ENCODE results near the gene NPR2.

NPR2 gene

DNA sequence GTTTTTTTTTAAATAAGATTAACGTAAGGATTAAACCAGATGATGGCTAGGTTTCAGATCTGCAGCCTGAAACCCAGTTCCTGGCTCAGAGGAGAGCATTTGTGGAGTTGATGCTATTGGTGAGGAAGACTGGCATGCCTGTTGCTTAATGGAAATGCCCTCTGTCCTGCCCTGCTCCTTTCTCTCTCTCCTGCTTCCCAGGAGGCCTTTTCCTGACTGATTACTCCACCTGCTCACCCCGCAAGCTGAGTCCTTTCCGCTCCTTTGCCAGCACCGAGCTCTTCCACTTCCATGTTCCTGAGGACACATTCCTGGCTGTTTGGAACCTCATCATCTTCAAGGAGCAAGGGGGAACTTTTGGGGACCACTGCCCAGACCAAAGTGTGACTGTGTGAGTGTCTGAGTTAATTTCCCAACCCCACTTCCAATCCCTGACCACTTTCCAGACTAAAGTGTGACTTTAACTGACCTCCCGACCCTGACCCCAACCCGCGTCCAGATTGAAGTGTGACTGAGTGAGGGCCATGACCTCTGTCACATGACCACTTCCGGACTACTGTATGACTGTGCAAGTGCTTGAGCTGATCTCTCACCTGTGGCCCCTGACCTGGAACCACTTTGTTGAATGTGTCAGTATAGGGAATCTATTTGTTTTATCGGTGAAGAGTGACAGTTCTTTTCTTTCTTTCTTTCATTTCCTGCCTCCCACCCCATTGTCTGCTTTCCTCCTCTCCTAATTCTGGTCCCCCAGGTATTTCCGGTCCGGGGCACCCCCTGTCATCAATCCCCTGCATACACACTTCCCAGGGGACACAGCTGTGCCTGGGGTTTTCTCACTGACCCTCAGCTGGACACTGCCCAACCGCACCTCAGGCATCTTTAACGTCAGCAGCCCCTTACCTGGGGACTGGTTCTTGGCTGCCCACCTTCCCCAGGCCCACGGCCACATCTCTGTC lies 43.1 kb downstream of the NPR2 start:
- DNase-seq = no peak

DNA sequence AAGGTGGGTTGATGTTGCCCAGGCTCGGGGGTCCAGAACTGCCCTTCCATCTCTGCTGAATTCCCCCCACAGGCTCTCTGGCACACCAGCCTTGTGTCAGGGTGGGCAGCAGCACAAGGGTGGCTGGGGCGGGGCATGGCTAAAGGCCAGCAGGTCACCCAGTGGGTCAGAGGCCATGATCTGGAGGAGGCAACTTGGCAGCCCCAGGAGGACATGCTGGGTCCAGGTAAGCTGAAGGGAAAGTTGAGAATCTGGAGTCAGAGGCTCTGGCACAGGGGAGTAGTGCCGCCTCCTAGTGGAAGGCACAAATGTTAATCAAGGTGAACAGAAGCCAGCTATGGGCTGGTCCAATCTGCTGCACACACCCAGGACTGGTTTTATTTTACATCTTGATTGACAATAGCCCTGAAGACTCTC lies 43.8 kb downstream of the NPR2 start:
- DNase-seq = no peak

- DNase-seq = no peak
Measured at GRCh38 chr9:35835766-35836165, 44.4 kb downstream of the NPR2 start.

DNA sequence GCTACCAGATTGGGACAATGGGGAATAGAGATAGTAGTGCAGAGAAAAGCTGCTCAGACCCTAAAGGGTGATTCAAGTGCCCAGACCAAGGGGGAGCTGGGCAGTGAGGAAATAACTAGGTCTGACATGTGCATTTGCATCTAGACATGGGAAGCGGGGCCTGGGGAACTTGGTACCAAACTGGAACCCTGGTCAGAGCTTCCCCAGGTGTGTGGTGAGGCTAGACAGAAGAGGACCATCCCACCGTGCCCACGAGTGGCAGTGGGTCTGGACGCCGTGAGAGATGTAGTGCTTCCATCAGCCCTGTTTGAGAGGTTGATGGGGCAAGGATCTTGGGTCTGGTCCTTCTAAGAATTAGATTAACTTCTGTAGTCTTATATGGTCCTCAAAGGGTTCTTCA lies 45.2 kb downstream of the NPR2 start:
- DNase-seq = no peak

DNA sequence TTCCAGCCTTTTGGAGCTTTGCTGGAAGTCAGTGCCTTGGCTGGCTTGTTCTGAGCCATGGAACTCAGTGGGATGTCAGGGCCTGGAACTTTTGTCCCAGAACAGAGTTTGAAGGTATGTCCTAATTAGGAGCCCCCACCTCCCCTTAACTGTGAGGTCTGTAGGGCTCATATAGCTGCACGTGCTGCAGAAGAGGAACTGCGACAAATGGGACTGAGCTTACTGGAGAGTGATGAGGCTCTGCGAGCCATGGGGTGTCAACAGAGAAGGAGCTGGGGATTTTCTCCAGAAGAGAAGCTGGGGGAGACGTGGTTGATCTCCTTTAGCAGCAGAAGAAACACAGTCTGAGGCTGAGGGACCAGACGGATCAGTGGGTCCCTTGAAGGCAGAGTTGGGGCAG lies 48.5 kb downstream of the NPR2 start:
- DNase-seq = no peak

DNA sequence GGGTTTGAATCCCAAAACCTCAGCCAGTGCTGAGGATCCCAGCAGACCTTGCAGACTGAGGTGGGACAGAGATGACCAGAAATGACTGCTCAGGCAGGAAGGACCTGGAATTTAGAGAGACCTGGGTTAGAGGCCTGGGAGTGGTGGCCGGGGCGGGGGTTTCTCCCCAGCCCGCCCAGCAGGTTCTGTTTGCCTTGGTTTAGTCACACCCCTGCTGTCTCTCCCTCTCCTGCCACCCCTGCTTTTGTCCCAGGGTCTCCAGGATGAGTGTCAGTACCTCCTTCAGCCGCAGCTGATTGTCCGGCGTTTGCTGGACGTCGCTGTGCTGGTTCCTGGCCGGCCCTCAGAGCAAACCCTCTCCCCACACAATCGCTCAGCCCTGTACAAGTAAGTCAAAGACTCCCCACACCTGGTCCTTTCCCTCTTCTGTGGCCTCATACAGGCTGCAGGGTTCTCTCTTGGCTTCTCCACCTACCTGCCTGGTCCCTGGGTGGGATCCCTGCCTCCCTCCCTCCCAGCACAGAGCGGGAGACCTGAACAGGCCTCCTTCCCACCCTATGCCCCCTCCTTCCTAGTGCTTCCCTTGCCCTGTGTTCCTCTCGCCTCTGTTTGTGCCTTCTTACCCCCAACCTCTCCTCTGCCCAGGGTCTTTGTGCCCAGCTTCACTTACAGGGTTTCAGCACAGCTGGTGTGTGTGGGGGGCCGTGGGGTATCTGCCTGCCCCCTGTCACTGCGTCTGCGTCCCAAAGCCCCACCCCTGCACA lies 49.7 kb downstream of the NPR2 start:
- no peak for DNase-seq

DNA sequence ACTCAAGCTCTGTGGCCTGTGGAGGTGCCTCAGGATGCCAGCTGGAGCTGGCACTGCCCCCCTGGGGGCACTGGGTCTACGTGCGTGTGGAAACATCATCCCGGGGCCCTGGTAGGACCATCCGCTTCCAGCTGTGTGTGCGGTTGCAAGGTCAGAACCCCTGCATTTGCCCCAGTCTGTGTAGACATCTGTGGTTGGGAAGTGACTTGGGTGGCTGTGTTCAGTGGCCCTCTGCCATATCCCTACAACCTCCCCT lies 50.2 kb downstream of the NPR2 start:
- no peak for DNase-seq

GRCh38 chr9:35842020-35842745 lies 50.8 kb downstream of the NPR2 start:
- DNase-seq = no peak

GRCh38 chr9:35842795-35843194 lies 51.4 kb downstream of the NPR2 start:
- no peak for DNase-seq

DNA sequence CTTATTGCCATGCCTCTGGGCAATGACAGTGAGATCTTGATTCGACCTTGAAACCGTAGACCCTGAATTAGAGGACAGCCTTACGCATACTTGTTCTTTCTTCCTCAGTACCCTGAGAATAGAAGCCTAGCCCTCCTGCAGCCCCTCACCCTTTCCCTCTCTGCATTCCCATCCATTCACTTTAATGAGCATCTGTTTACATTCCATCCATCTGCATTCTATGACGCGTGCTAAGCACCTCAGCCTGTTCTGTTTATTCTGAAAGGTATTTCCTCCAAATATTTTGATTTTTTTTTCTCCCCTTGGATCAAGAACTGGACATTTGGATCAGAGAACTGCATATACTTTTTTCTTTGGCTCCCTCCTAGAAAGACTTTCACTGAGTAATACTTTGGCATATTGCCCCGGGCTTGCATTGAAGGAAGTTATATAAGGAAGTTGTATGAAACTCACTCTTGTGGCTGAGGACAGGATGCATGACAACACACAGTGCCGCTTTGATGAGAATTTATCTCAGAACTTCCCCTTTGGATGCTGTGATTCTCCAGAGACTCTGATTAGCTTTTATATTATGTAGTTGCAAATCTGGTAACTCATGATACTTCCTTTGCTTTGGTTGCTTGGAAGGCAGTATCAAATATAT lies 53.4 kb downstream of the NPR2 start:
- DNase-seq = no peak

DNA sequence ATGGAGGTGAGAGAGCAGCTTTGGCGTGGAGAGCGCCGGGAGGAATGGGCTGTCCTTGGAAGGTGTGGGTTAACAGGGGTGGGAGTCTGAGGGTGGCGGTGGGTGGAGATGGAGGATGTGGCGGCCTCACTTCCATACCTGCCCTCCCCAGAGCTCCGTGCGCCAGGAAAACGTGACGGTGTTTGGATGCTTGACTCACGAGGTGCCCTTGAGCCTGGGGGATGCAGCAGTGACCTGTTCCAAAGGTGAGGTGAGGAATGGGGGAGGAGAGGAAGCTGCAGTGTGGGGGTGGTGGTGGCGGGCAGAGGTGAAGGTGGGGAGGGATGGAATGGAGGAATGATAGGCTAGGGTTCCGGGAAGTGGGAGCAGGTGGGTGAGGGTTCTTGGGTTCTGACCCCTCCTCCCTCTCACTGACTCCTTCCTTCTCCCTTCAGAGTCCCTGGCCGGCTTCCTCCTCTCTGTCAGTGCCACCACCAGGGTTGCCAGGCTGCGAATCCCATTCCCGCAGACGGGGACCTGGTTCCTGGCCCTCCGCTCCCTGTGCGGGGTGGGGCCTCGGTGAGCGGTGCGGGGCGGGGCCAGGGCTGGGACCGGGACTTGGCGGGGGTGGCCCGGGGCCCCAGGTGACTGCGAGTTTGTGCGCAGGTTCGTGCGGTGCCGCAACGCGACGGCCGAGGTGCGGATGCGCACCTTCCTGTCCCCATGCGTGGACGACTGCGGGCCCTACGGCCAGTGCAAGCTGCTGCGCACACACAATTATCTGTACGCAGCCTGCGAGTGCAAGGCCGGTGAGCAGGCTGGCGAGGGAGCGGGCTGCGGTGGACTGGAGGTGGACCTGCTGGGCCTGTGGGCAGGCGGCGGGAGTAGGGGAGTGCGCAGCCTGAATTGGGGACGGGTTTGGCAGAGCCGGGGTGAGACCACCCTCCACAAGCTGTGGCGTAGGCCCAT lies 54.7 kb downstream of the NPR2 start:
- DNase-seq = no peak

GRCh38 chr9:35847792-35848572 lies 56.6 kb downstream of the NPR2 start:
- DNase-seq = peak in 1 of 2 donors; percentile 18

- no peak for DNase-seq
Measured at GRCh38 chr9:35852267-35852815, 61.0 kb downstream of the NPR2 start.

DNA sequence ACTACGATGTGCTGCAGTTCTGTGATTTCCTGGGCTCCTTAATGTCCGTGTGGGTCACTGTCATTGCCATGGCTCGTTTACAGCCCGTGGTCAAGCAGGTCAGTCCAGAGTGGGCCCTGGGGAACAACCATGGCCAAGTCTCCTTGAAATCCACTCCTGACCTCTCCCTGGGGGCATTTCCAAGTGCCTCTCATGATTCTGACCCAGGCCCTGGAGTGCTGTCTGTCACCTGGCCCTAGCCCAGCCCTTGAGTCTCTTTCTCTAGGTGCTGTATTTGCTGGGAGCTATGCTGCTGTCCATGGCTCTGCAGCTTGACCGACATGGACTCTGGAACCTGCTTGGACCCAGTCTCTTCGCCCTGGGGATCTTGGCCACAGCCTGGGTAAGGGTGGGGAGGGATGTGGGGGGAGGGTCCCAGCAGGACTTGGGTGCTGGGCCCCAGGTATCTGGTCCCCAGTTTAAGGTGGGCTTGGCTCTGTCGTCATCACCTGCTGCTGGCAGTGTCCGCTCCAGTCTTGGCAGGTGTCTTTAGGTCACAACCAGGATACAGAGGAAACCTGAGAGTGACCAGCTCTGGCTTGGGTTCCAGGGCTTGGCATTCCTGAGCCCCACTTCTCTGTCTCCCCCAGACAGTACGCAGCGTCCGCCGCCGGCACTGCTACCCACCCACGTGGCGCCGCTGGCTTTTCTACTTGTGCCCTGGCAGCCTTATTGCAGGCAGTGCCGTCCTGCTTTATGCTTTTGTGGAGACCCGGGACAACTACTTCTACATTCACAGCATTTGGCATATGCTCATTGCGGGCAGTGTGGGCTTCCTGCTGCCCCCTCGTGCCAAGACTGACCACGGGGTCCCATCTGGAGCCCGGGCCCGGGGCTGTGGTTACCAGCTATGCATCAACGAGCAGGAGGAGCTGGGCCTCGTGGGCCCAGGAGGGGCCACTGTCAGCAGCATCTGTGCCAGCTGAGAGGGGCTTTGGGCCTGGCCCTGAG lies 61.8 kb downstream of the NPR2 start:
- DNase-seq = no peak

DNA sequence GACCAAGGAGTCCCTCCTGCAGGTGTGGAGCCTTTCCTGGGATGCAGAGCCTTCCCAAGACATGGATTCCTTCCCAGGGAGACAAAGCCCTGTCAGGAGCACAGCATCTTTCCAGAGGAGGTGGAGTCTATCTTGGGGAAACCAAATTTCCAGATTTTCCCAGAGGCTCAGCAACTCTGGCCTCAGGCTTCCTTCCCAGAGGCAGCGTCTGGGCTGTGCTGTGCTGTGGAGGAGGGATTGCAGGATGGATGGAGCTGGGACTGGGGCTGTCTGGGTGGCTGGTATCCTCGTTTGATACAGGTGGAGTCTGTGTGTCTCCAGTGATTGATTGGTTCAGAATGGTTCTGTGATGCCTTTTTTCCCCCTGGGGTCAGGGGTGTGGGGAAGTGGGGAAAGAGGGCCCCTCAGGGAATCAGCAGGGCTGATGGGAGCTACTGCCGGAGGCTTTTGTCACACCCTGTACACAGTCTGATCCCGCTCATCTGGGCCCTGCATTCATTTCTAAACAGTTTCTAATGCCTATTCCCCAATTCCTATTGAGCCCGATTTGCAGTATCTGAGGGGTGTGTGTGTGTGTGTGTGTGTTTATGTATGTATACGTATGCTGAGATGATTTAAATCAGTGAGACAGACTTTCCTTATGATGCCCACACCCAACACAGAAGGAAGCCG lies 62.8 kb downstream of the NPR2 start:
- no peak for DNase-seq

DNA sequence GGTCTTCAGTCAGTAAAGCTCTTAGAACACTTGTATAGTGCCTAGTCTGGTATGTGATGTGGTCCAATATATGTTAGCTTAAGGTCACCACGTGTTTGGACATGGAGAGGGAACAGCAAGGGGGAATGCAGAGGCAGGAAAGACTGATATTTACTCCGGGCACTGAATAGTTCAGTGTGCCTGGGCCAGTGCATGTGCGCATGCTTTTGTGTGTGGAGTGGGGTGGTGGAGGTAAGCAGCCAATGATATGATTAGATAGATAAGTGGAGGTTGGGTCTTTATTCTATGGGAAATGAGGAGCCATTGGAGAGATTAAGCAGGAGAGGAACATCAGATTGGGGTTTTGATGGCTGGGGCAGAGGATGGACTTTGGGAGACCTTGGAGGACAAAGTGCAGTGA lies 64.8 kb downstream of the NPR2 start:
- DNase-seq = no peak

- no peak for DNase-seq
Measured at GRCh38 chr9:35856882-35857281, 65.5 kb downstream of the NPR2 start.

GRCh38 chr9:35858458-35858857 lies 67.1 kb downstream of the NPR2 start:
- no peak for DNase-seq

Data from stimulated activated CD4-positive, alpha-beta T cell treated with anti-CD3 and anti-CD28 coated beads, Interleukin-2, amount 100 ng/mL, for 48 hours (primary cell).